ENCODE data around the gene PER1. TPM values are rescaled to one million over a fixed set of nuclear protein-coding genes. Genes with fewer than 3 reads are reported as not detected.

PER1 gene
- total and polyA plus RNA-seq, 2 donors from 2014 or later, result 25.2 to 161 TPM

DNA sequence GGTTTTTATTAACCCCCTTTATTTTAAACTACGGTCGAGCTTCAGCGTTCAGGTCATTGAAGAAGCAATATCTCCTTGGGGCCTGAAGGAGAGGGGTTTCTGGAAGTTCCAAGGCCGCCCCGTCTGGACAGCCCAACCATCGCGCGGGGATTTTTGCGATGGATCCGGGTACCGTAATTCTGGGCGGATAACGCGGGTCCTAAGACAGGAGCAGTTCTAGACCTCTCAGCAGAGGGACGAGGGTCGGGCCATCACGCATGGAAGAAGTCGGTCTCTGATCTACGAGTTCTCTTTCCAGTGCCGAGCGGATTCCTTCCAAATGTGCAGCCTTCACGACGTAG, 34.2 kb upstream of the PER1 start:
- intact Hi-C loops (cut with DNase I), result loop anchor here (10.0 kb wide), 1 partner anchor 62 kb away; the partner anchor contains the start of gene HES7
- H3K9me3 ChIP-seq (ENCODE audit: control insufficient read depth in 2 of 3, insufficient read depth in 1 of 3, low read length in 3 of 3), result no peaks in the 10 kb centered on the region
- DNase-seq (no peak), FAIRE-seq (no peak)
- no peaks in the 10 kb centered on the region for H3K36me3 ChIP-seq (ENCODE audit: control insufficient read depth in 2 of 3, insufficient read depth in 3 of 3, low read length in 3 of 3)
- TF ChIP-seq, protein P1, sequence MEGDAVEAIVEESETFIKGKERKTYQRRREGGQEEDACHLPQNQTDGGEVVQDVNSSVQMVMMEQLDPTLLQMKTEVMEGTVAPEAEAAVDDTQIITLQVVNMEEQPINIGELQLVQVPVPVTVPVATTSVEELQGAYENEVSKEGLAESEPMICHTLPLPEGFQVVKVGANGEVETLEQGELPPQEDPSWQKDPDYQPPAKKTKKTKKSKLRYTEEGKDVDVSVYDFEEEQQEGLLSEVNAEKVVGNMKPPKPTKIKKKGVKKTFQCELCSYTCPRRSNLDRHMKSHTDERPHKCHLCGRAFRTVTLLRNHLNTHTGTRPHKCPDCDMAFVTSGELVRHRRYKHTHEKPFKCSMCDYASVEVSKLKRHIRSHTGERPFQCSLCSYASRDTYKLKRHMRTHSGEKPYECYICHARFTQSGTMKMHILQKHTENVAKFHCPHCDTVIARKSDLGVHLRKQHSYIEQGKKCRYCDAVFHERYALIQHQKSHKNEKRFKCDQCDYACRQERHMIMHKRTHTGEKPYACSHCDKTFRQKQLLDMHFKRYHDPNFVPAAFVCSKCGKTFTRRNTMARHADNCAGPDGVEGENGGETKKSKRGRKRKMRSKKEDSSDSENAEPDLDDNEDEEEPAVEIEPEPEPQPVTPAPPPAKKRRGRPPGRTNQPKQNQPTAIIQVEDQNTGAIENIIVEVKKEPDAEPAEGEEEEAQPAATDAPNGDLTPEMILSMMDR (IDR thresholded peaks at IDR 0.05; ENCODE audit: borderline replicate concordance, extremely low read depth, insufficient read depth), result no peak
- peak overlapping the region; percentile 90 to 99 (median 95) for H3K4me3 ChIP-seq (ENCODE audit: low read length in 3 of 3)
- peak overlapping the region; percentile 94 to 99 (median 98) for H3K9ac ChIP-seq (ENCODE audit: low read length in 3 of 3)
- H3K27me3 ChIP-seq (ENCODE audit: control insufficient read depth, insufficient read depth, low read length), result no peaks in the 10 kb centered on the region
- peaks cover 8 to 25% (median 16%) of the 10 kb centered on the region in 3 donors for H3K4me1 ChIP-seq (ENCODE audit: control insufficient read depth in 2 of 3, insufficient read depth in 2 of 3, low read depth in 1 of 3, low read length in 3 of 3)
- peak overlapping the region; percentile 89 to 99 for H3K27ac ChIP-seq (ENCODE audit: low read depth in 2 of 2, low read length in 2 of 2)

DNA sequence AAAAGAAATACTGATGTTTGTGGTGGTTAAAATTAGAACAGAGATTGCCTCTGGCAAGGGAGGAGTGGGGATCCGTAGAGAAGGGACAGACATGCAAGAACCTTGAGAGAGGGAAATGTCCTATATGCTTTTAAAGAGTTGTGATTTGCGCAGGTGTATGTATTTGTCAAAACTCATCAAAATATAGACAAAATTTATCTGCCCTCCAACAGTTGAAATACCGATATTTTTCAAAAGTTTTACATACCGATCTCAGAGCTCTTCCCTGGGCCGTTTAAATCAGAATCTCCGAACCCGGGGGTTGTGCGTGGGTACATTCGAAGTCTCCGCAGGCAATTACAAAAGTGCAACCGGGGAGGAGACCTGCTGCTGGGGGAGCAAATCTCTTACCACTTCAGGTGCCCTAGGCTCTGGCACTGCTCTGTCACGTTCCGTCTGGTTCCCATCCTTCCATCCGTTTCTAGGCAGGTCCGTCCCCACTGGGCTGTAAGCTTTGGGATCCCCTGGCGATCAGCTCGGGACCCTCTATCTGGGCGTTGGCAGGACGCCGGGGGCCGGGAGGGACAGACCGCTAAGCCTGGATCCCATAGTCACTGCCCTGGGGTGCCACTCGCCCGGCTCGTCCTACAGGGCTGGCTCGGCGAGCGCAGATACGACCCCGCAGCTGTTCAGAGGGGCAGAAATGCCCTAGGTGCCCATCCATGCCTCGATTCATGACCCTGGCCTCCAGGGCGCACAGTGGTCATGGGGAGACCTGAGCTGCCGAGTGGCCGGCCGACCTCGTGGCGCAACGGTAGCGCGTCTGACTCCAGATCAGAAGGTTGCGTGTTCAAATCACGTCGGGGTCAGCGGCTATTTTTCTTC, 33.6 kb upstream of the PER1 start:
- Histone ChIP-seq H3K9ac (ENCODE audit: low read length in 3 of 3) (peak overlapping the region; percentile 94 to 99 (median 98)), H3K27ac (ENCODE audit: low read depth in 2 of 2, low read length in 2 of 2) (peak overlapping the region; percentile 89 to 99), H3K4me3 (ENCODE audit: low read length in 3 of 3) (peak overlapping the region; percentile 90 to 99 (median 95)), H3K9me3 (ENCODE audit: control insufficient read depth in 2 of 3, insufficient read depth in 1 of 3, low read length in 3 of 3) (no peaks in the 10 kb centered on the region), H3K36me3 (ENCODE audit: control insufficient read depth in 2 of 3, insufficient read depth in 3 of 3, low read length in 3 of 3) (no peaks in the 10 kb centered on the region), H3K27me3 (ENCODE audit: control insufficient read depth, insufficient read depth, low read length) (no peaks in the 10 kb centered on the region), H3K4me1 (ENCODE audit: control insufficient read depth in 2 of 3, insufficient read depth in 2 of 3, low read depth in 1 of 3, low read length in 3 of 3) (peaks cover 8 to 24% (median 15%) of the 10 kb centered on the region in 3 donors)
- TF ChIP-seq, protein P1 (IDR thresholded peaks at IDR 0.05; ENCODE audit: borderline replicate concordance, extremely low read depth, insufficient read depth), result no peak
- DNase-seq, result peak; percentile 89 to 96 (median 92)
- intact Hi-C loops (cut with DNase I), result loop anchor here (10.0 kb wide), 1 partner anchor 61 kb away; the partner anchor contains the start of gene HES7
- FAIRE-seq, result no peak

DNA sequence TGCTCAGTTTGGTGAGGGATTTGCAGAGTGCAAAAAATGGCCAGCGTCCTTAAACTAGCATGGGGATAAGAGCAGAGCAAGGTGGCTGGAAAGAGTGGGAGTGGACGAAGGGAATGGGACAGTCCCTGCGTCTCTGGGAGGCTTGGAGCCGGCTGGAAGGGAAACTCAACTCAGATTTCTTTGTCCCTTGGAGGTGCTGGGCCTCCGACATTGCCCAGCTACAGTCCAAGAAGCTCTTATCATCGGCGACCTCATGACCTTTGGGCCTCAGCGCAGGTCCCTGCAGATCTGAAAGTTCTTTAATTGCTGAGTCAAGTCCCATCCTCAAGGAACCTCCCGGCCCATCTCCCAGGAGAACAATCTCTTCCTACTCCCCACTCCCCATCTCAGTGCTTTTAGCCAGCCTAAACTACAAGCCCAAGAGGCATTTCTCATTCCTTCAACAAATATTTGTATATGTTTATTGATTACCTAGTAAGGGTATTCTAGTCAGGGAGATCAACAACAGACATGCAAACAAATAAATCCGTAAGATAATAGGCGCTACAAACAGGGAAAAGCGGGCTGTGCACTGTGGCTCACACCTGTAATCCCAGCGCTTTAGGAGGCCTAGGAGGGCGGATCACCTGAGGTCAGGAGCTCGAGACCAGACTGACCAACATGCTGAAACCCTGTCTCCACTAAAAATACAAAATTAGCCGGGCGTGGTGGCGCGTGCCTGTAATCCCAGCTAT, 25.0 kb upstream of the PER1 start:
- no peak for FAIRE-seq
- Histone ChIP-seq H3K27ac (ENCODE audit: low read depth in 2 of 2, low read length in 2 of 2) (peak overlapping the region; percentile 85 to 88), H3K4me3 (ENCODE audit: low read length in 3 of 3) (peak overlapping the region; percentile 67 to 89 (median 79))

More for the DNA sequence above, 25.0 kb upstream of the PER1 start:
- H3K9ac ChIP-seq (ENCODE audit: low read length in 3 of 3), result peak overlapping the region in 2 of 3 donors; percentile 48 to 95
- intact Hi-C loops (cut with DNase I), result no loop called here
- no peaks in the 10 kb centered on the region for H3K9me3 ChIP-seq (ENCODE audit: control insufficient read depth in 2 of 3, insufficient read depth in 1 of 3, low read length in 3 of 3)
- no peaks in the 10 kb centered on the region for H3K27me3 ChIP-seq (ENCODE audit: control insufficient read depth, insufficient read depth, low read length)
- TF ChIP-seq, protein P1 (IDR thresholded peaks at IDR 0.05; ENCODE audit: borderline replicate concordance, extremely low read depth, insufficient read depth), result no peak
- H3K4me1 ChIP-seq (ENCODE audit: control insufficient read depth in 2 of 3, insufficient read depth in 2 of 3, low read depth in 1 of 3, low read length in 3 of 3), result peaks cover 0 to 24% (median 11%) of the 10 kb centered on the region in 3 donors
- no peaks in the 10 kb centered on the region for H3K36me3 ChIP-seq (ENCODE audit: control insufficient read depth in 2 of 3, insufficient read depth in 3 of 3, low read length in 3 of 3)
- peak in 2 of 5 donors; percentile 58 to 65 for DNase-seq
